IgD-negative memory B cell (primary cell): ENCODE measurements around the gene PATJ. TPM values are rescaled to one million over a fixed set of nuclear protein-coding genes. Genes with fewer than 3 reads are reported as not detected.
"Not testable (repeated sequence)": the region's sequence is repeated elsewhere in the genome, so short reads cannot be mapped to it uniquely, and the experiment has no call there.

Source experiments
- H3K27ac Mint-ChIP-seq, 3 donors: one replicate each; pipeline ENCODE4 v1.8.0; 2020 to 2022; ENCODE audit warnings: mild to moderate bottlenecking in 3 of 3, mixed read lengths in 3 of 3, moderate library complexity in 1 of 3
- H3K27me3 Mint-ChIP-seq: one replicate; pipeline ENCODE4 v1.8.0; 2021; ENCODE audit warnings: mixed read lengths
- H3K36me3 Mint-ChIP-seq: one replicate; pipeline ENCODE4 v1.8.0; 2020; ENCODE audit warnings: mild to moderate bottlenecking, mixed read lengths
- H3K4me1 Mint-ChIP-seq, 3 donors: one replicate each; pipeline ENCODE4 v1.8.0; 2020 to 2022; ENCODE audit warnings: mixed read lengths in 3 of 3, mild to moderate bottlenecking in 1 of 3
- H3K4me3 Mint-ChIP-seq, 4 donors: one replicate each; pipeline ENCODE4 v1.8.0; 2020 to 2022; ENCODE audit warnings: mild to moderate bottlenecking in 4 of 4, mixed read lengths in 4 of 4, moderate library complexity in 3 of 4
- H3K9me3 Mint-ChIP-seq, 3 donors: one replicate each; pipeline ENCODE4 v1.8.0; 2020 to 2021; ENCODE audit warnings: mixed read lengths in 3 of 3, mild to moderate bottlenecking in 1 of 3
- polyA plus RNA-seq: library from polyadenylated mRNA; unstranded; fragments of 300-500 nt; fragmentation: Illumina TruSeq; gene quantifications from one replicate; pipeline ENCODE4 v1.2.3, GENCODE V29; 2021

PATJ gene
- polyA plus RNA-seq, 1 donor from 2014 or later = 17.4 TPM

- H3K9me3 Mint-ChIP-seq = peaks cover 10 to 23% (median 10%) of the 10 kb centered on the region in 3 donors
- H3K27ac Mint-ChIP-seq = peak overlapping the region in 1 of 3 donors; percentile 22
- no peaks in the 10 kb centered on the region for H3K27me3 Mint-ChIP-seq
- peaks cover 0 to 6% (median 5%) of the 10 kb centered on the region in 3 donors for H3K4me1 Mint-ChIP-seq
- peaks cover 1% of the 10 kb centered on the region for H3K36me3 Mint-ChIP-seq
- H3K4me3 Mint-ChIP-seq = no peak overlapping the region
Measured at GRCh38 chr1:62209931-62210595, 467.8 kb downstream of the PATJ start.

GRCh38 chr1:62210960-62211359 is 468.7 kb downstream of the PATJ start:
- Mint-ChIP-seq H3K4me1 (peaks cover 0 to 6% (median 5%) of the 10 kb centered on the region in 3 donors), H3K36me3 (peaks cover 1% of the 10 kb centered on the region), H3K27me3 (no peaks in the 10 kb centered on the region), H3K27ac (no peak overlapping the region), H3K4me3 (no peak overlapping the region), H3K9me3 (peaks cover 10 to 23% (median 10%) of the 10 kb centered on the region in 3 donors)

- H3K36me3 Mint-ChIP-seq = peaks cover 1% of the 10 kb centered on the region
- H3K27ac Mint-ChIP-seq = no peak overlapping the region
- no peaks in the 10 kb centered on the region for H3K27me3 Mint-ChIP-seq
- no peak overlapping the region for H3K4me3 Mint-ChIP-seq
- peaks cover 0 to 6% (median 5%) of the 10 kb centered on the region in 3 donors for H3K4me1 Mint-ChIP-seq
- H3K9me3 Mint-ChIP-seq = peaks cover 8 to 13% (median 10%) of the 10 kb centered on the region in 3 donors
Measured at GRCh38 chr1:62212411-62212810, 470.1 kb downstream of the PATJ start.

- Mint-ChIP-seq H3K27ac (peak overlapping the region in 1 of 3 donors; percentile 11), H3K9me3 (peaks cover 8 to 12% (median 10%) of the 10 kb centered on the region in 3 donors), H3K4me1 (peaks cover 0 to 6% (median 5%) of the 10 kb centered on the region in 3 donors), H3K36me3 (peaks cover 1% of the 10 kb centered on the region), H3K27me3 (no peaks in the 10 kb centered on the region), H3K4me3 (no peak overlapping the region)
Measured at GRCh38 chr1:62213075-62213914, 471.0 kb downstream of the PATJ start.

- H3K4me3 Mint-ChIP-seq = no peak overlapping the region
- no peak overlapping the region for H3K27ac Mint-ChIP-seq
- H3K9me3 Mint-ChIP-seq = no peaks in the 10 kb centered on the region
- H3K36me3 Mint-ChIP-seq = no peaks in the 10 kb centered on the region
- no peaks in the 10 kb centered on the region for H3K4me1 Mint-ChIP-seq
- no peaks in the 10 kb centered on the region for H3K27me3 Mint-ChIP-seq
Measured at GRCh38 chr1:62218604-62219003, 476.3 kb downstream of the PATJ start.

GRCh38 chr1:62220456-62220855 is 478.2 kb downstream of the PATJ start:
- not testable (repeated sequence) for H3K36me3 Mint-ChIP-seq, H3K9me3 Mint-ChIP-seq, H3K4me3 Mint-ChIP-seq, H3K4me1 Mint-ChIP-seq, H3K27me3 Mint-ChIP-seq, H3K27ac Mint-ChIP-seq

GRCh38 chr1:62221171-62221570 is 478.9 kb downstream of the PATJ start:
- no peaks in the 10 kb centered on the region for H3K27me3 Mint-ChIP-seq
- H3K36me3 Mint-ChIP-seq = no peaks in the 10 kb centered on the region
- no peaks in the 10 kb centered on the region for H3K9me3 Mint-ChIP-seq
- no peak overlapping the region for H3K4me3 Mint-ChIP-seq
- H3K4me1 Mint-ChIP-seq = no peaks in the 10 kb centered on the region
- no peak overlapping the region for H3K27ac Mint-ChIP-seq

- H3K27ac Mint-ChIP-seq = no peak overlapping the region
- no peaks in the 10 kb centered on the region for H3K4me1 Mint-ChIP-seq
- no peak overlapping the region for H3K4me3 Mint-ChIP-seq
- no peaks in the 10 kb centered on the region for H3K27me3 Mint-ChIP-seq
- no peaks in the 10 kb centered on the region for H3K36me3 Mint-ChIP-seq
- no peaks in the 10 kb centered on the region for H3K9me3 Mint-ChIP-seq
Measured at GRCh38 chr1:62222321-62222720, 480.0 kb downstream of the PATJ start.

GRCh38 chr1:62224182-62224581 is 481.9 kb downstream of the PATJ start:
- Mint-ChIP-seq H3K4me3 (no peak overlapping the region), H3K27ac (no peak overlapping the region), H3K9me3 (no peaks in the 10 kb centered on the region)

GRCh38 chr1:62227496-62227895 is 485.2 kb downstream of the PATJ start:
- Mint-ChIP-seq H3K27ac (no peak overlapping the region), H3K4me3 (no peak overlapping the region), H3K36me3 (no peaks in the 10 kb centered on the region), H3K4me1 (no peaks in the 10 kb centered on the region), H3K27me3 (no peaks in the 10 kb centered on the region), H3K9me3 (no peaks in the 10 kb centered on the region)

More at GRCh38 chr1:62224182-62224581, 481.9 kb downstream of the PATJ start:
- Mint-ChIP-seq H3K4me1 (no peaks in the 10 kb centered on the region), H3K27me3 (no peaks in the 10 kb centered on the region), H3K36me3 (no peaks in the 10 kb centered on the region)

Other genes starting within 250 kb of the PATJ start
- 46.8 TPM for gene TM2D1, start 17.3 kb upstream of the PATJ start, polyA plus RNA-seq